ENCODE data around the gene ADAMTS10. TPM values are rescaled to one million over a fixed set of nuclear protein-coding genes. Genes with fewer than 3 reads are reported as not detected.

Gene ADAMTS10
- total RNA-seq, 1 experiment from 2014 or later: 14.5 TPM

Other genes starting within 250 kb of the ADAMTS10 start
- 2.2 and 8.4 TPM in 2 replicates for gene ANGPTL4, start 246.6 kb downstream of the ADAMTS10 start, total RNA-seq (2014; rRNA removed; shearing (Covaris generic))
- gene RAB11B, start 220.4 kb downstream of the ADAMTS10 start, total RNA-seq (2014; rRNA removed; shearing (Covaris generic)): 30.4 and 39.1 TPM in 2 replicates
- 45.4 and 49.0 TPM in 2 replicates for gene MARCHF2, start 197.4 kb downstream of the ADAMTS10 start, total RNA-seq (2014; rRNA removed; shearing (Covaris generic))
- 101 and 123 TPM in 2 replicates for gene HNRNPM, start 165.7 kb downstream of the ADAMTS10 start, total RNA-seq (2014; rRNA removed; shearing (Covaris generic))
- not detected in 2 replicates for gene PRAM1, start 108.1 kb downstream of the ADAMTS10 start, total RNA-seq (2014; rRNA removed; shearing (Covaris generic))
- gene ZNF414, start 96.5 kb downstream of the ADAMTS10 start, total RNA-seq (2014; rRNA removed; shearing (Covaris generic)): not detected in 2 replicates
- 3.4 TPM in 1 of 2 replicates, not detected in the other for gene MYO1F, start 33.3 kb downstream of the ADAMTS10 start, total RNA-seq (2014; rRNA removed; shearing (Covaris generic))
- gene NFILZ, start 19.9 kb upstream of the ADAMTS10 start, total RNA-seq (2014; rRNA removed; shearing (Covaris generic)): not detected in 2 replicates
- gene ACTL9, start 88.1 kb upstream of the ADAMTS10 start, total RNA-seq (2014; rRNA removed; shearing (Covaris generic)): not detected in 2 replicates
- gene OR2Z1, start 110.9 kb upstream of the ADAMTS10 start, total RNA-seq (2014; rRNA removed; shearing (Covaris generic)): not detected in 2 replicates
- 17.2 and 20.0 TPM in 2 replicates for gene ZNF558, start 221.6 kb upstream of the ADAMTS10 start, total RNA-seq (2014; rRNA removed; shearing (Covaris generic))
- gene MBD3L1, start 221.7 kb upstream of the ADAMTS10 start, total RNA-seq (2014; rRNA removed; shearing (Covaris generic)): not detected in 2 replicates